GM18861 (cell line): ENCODE measurements around the gene THAP5.
"Not testable (repeated sequence)": the region's sequence is repeated elsewhere in the genome, so short reads cannot be mapped to it uniquely, and the experiment has no call there.

ENCODE experiments used
- ATAC-seq: cut with Tn5 transposase; IDR thresholded peaks from one replicate; pipeline ENCODE4 v1.9.1; 2021; ENCODE audit not compliant: unreplicated experiment

Gene THAP5

DNA sequence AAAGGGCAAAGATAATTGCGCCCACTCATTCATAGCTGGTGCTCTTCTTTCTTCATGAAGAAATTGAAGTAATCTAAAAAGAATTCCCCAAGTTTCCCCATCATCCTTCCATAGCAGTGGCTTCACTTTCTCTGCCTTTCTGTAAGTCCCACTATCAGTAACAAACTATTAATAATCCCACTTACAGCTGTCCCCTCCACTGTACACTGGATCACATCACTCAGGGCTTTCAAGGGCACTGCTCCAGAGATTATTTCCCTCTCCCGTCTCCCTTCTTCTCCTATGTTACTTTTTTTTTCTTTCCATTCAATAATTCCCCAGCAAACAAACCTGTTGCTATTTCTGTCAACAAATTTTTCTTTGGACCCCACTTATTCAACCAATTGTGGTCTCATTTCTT, 16.3 kb upstream of the THAP5 start:
- ATAC-seq: no peak

DNA sequence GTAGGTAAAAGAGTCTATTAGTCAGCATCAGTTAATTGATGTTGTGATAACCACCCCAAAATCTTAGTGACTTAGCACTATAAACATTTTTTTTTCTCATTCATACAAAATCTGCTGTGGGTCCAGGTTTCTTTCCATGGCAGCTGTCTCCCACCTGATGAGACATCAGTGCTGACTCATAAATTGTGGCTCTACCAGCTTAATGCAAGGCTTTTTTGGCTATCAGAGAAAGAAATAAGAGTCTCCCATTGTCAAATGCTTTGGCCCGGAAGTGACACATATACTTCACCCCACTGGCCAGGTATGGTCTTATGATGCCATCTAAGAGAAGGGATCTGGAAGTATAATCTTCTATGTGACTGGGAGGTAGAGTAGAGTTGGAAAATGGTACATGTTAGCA, 14.7 kb upstream of the THAP5 start:
- ATAC-seq: no peak

DNA sequence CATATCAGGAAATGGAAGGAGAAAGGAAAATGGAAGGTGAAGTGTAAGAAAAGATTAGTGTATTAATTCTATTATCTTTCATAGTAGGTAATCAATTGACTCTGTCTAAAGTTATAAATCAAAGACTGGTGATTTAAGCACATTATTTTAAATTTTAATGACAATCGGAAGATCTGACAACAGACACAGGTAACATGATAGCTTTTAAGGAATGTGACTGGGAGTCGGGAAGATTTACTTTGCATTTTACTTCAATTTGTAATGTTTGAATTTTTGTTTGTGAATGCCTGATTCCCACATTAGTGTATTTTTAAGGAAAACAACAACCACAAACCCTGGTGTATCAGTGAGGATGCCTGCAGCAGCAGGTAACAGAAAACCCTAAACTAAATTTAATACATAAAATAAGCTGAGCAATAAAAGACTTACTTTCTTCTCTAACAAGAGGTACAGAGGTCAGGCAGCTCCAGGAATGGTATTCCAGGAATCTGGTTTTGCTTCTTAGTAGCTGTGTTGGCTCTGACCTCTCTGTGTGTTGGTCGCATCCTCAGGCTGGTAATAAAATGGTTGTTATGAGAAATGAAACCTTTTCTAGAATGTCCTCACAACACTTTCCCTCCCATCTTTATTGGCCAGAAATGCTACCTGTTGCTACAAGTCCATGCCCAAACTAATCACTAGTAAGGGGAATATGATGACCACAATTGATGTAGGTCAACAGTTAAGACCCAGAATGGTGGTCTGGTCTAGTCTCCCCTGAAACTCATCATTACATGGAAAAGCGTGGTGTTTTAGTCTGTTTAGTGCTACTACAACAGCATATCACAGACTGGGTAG, 12.4 kb upstream of the THAP5 start:
- no peak for ATAC-seq

DNA sequence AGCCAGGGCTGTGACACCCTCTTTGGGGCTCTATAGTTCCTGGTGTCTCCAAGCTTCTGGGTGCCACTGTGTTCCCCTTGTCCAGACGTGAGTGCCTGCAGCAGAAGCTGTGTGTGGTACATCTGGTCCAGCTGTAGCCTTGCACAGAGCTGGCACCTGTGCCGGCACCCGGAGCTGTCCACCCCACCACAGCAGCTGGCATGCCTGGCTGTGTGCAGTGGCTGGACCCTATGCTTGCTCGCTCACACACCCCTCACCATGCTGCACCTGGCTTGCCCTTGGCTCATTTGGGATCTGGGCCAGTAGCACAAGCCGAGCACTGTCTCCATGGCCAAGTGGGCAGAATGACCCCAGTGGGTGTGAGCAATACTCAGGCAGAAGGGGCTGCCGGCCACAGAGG, 10.8 kb upstream of the THAP5 start:
- no peak for ATAC-seq

DNA sequence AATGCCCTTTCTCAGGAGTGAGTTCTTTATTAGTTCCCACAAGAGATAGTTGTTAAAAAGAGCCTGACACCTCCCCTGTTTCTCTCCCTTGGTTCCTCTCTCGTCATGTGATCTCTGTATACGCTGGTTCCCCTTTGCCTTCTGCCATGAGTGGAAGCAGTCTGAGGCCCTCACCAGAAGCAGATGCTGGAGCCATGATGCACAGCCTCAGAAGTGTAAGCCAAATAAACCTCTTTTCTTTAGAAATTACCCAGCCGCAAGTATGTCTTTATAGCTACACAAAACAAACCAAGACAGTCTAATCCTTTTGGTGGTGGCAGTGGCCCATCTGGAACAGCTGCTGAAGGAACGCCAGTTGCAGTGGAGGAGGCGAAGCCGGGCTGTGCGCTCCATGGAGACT, 9.4 kb upstream of the THAP5 start:
- no peak for ATAC-seq

DNA sequence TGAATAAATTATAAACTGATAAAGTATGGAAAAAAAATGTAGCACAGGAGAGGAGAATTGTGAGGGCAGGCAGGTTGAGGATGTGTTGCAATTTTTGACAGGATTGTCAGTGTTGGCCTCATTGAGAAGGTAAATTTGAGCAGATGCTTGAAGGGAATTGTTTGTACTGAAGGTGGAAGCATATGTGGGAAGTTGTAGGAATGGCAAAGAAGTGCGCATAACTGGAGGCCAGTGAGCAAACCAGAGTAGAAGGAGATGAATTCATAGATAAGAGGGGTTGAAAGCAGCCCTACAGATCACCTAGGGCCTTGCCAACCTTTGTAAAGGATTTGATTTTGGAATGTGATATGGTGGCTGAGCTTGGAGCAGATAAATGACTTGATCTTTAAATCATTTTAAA, 6.6 kb upstream of the THAP5 start:
- ATAC-seq: no peak

DNA sequence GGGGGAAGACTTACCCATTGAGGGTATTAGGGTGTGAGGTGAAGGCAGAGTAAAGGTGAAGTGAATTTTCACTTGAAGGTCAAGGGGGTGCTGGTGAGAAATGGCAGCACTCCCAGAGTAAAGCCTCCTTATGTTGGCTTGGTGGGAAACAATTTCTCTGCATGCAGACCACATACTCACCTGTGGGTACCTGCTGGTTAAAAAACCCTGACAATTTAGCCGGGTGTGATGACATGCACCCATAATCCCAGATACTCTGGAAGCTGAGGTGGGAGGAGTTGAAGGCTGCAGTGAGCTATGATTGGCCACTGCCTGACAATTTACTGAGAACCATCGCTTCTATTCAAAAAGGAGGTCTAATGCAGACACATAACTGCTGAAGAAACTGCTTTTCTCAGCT, 5.7 kb upstream of the THAP5 start:
- ATAC-seq: no peak

DNA sequence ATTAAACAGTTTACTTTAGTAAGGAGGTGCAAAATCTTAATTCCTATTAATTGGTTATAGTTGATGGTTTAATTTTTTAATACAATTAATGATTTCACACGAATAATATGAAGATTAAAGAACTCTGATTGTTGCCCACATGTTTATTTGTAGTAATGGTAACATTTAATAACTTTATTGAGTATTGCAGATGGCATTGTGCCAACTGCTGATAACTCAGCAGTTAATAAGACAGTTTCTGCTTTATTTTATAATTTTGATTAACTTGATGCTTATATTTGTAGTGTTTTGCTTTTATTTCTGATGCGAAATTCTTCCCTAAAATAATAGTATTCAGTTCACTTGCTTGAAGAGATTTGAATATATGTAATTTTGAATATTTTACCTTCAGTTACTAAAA, 3.0 kb upstream of the THAP5 start:
- ATAC-seq: no peak

DNA sequence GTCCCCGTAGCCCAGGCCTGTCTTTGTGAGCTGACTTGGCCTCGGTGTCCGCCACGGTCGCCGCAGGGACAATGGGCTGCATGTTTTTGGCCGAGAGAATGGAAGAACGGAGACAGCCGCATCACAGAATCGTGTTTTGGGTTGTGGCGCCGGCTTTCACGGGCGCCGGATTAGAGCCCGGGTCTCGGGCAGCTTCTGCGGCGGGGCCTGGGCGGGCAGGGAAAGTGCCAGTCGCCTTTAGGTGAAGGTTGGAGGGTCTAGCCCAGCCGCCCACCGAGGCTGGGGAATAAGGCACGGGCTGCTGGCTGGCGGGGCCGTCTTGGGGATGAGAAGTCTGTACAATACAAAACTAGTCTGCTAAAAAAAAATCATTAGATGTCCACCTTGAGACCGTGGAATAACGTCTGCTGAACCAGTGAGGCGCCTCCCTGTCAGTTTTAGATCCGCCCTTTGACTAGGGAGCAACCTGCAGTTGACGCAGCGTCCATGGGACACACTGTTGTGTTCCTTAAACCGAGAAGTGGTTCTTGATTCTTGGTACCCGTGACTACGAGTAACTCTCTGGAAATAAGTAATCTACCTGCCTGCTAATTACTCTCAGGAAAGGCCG, 745 bp upstream of the THAP5 start:
- peak; percentile 11 for ATAC-seq

DNA sequence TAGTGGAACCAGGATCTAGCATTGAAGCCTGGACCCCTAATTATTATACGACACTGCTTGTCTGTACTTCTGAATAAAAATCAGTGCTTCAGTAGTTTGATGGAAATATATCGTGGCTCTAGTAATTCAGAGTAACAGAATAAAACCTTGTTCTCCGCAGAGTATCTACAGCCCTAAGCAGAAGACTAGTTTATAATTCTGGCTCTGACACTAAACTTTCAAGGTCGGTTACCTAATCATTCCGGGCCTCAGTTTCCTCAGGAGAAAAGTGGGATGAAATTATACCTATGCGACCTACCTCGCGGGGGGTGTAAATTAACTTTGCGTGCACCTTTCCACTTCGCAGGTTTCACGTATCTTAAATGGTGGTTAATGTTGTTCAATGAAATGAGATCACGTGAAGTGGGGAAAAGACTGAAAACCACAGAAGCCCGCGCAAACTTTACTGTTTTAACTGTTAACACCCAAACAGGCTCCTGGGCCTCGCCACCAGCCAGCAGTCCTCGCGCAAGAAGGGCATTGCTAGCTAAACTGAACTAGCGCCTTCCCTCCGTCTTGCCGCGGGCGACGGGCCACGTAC, 615 bp downstream of the THAP5 start:
- ATAC-seq: no peak

DNA sequence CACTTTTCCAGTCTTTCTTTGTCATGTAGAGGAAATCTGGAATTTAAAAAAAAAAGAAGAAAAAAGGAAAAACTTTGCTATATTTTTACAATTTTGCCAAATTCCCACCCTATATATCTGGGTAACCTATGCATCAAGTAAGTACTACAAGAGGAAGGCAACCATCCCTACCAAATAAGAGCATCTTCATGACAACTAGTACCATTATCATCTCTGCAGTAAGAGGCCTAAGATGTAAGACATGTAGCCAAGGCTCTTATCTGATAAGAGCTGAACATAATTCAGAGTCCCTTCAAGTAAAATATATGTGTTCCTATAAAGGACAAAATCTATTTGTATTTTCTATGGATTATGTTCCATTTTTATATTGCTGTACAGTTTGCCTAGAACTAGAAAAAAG, 3.5 kb downstream of the THAP5 start:
- ATAC-seq: no peak

DNA sequence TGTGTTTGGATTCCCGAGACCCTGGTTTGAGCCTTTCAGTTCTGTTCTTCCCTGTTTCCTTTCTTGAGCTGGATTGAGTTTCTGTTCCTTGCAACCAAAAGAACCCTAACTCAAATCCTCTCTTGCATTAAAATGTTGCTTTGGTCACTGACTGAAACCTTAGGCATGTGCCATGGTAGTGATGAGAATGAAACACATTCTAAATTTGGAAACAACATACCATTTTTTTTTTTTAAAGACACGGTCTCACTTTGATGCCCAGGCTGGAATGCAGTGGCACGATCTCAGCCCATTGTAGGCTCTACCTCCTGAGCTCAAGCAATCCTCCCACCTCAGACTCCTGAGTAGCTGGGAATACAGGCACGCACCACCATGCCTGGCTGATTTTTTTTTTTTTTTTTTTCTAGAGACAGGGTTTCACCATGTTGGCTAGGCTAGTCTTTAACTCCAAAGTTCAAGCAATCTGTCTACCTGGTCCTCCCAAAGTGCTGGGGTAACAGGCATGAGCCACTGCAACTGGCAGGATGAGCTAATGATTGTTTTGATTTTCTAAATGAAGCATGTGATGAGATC, 8.4 kb downstream of the THAP5 start:
- no peak for ATAC-seq

DNA sequence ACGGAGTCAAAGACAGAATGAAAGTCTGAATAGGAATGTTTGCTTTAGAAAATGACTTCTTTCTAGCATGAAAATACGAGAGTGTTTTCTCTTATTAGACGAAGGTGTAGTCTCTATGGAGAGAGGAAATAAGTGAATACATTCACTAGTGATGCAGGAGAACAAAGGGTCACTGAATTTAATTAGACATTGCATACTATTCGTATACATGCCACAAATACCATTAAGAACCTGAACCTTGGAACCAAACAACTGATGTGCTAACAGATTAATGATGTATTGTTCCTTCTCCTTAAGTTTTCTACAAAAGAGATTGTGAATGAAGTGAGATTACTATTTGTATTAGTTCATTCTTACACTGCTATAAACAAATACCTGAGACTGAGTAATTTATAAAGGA, 10.3 kb downstream of the THAP5 start:
- no peak for ATAC-seq

DNA sequence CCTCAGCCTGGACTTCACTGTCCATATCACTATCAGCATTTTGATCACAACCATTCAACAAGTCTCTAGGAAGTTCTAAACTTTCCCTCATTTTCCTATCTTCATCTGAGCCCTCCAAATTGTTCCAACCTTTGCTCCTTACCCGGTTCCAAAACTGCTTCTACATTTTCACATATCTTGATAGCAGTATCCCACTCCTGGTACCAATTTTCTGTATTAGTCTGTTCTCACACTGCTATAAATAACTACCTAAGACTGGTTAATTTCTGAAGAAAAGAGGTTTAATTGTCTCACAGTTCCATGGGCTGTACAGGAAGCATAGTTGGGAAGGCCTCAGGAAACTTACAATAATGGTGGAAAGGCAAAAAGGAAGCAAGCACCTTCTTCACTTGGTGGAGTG, 11.9 kb downstream of the THAP5 start:
- ATAC-seq: no peak

DNA sequence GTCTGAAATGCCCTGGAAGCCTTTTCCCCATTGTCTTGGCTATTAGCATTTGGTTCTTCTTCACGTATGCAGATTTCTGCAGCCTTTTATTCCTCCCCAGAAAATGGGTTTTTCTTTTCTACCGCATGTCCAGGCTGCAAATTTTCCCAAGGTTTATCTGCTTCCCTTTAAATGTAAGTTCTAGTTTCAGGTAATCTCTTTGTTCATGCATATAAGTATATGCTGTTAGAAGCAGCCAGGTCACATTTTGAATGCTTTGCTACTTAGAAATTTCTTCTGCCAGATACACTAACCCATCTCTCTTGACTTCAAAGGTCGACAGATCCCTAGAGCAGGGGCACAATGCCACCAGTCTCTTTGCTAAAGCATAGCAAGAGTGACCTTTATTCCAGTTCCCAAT, 12.3 kb downstream of the THAP5 start:
- ATAC-seq: no peak

DNA sequence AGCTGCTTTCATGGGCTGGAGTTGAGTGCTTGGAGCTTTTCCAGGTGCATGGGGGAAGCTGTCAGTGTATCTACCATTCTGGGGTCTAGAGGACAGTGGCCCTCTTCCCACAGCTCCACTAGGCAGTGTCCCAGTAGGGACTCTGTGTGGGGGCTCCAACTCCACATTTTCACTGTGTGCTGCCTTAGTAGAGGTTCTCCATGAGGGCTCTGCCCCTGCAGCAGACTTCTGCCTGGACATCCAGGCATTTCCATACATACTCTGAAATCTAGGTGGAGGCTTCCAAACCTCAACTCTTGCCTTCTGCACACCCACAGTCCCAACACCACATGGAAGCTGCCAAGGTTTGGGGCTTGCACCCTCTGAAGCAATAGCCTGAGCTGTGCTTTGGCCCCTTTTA, 12.8 kb downstream of the THAP5 start:
- ATAC-seq: not testable (repeated sequence)

DNA sequence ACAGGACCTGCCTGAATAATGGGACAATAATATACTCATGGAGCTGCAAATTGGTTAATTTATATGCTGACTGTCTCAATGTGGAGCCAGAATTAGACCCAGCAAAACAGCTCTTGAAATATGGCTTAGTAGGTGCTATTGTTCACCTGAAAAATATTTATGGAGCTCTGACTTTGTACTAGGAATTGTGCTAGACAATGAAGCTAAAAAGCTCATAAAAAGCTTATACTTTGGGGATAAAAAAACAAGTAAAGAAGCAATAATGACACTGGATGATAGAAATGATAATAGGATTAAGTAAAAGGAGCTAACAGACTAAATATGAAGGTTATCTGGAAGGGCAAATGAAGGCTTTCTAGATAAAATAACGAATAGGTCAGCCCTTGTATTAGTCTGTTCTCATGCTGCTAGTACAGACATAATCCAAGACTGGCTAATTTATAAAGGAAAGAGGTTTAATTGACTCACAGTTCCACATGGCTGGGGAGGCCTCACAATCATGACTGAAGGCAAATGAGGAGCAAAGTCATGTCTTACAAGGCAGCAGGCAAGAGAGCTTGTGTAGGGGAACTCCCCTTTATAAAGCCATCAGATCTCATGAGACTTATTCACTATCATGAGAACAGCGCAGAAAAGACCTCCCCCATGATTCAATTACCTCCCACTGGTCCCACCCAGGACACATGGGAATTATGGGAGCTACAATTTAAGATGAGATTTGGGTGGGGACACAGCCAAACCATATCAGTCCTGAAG, 21.2 kb downstream of the THAP5 start:
- ATAC-seq: not testable (repeated sequence)

DNA sequence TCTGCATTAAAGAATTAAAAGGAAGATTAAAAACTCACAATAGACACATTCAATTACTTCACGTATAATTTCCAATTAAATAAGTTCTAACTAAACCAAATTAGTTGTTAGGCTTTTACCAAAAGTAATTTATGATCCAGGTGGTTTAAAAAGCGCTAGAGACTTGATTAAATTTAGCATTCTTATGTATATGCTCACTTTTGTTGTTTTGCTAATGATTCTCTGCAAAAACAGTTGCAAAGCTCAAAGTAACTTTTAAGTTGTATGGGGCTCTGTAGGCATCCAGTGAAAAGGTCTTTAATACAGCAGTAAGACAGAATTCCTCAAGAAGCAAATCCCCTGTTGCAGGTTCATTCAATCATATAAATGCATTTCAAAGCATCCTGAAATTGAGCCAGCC, 28.0 kb downstream of the THAP5 start:
- no peak for ATAC-seq

DNA sequence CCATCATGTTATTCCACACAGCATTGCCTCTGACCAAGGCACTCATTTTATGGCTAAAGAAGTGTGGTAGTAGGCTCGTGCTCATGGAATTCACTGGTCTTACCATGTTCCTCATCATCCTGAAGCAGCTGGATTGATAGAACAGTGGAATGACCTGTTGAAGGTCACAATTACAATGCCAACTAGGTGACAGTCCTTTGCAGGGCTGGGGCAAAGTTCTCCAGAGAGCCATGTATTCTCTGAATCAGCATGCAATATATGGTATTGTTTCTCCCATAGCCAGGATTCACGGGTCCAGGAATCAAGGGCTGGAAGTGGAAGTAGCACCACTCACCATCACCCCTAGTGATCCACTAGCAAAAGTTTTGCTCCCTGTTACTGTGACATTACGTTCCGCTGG, 30.8 kb downstream of the THAP5 start:
- not testable (repeated sequence) for ATAC-seq

DNA sequence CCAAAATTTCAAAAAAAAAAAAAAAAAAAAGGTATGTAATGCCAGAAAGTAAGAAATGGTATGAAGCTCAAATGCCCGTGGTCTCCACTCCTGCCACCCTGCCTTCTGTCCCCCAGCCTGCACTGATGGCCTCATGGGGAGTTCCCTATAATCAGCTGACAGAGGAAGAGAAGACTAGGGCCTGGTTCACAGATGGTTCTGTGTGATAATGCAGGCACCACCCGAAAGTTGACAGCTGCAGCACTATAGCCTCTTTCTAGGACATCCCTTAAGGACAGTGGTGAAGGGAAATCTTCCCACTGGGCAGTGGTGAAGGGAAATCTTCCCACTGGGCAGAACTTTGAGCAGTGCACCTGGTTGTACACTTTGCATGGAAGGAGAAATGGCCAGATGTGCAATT, 31.3 kb downstream of the THAP5 start:
- not testable (repeated sequence) for ATAC-seq

DNA sequence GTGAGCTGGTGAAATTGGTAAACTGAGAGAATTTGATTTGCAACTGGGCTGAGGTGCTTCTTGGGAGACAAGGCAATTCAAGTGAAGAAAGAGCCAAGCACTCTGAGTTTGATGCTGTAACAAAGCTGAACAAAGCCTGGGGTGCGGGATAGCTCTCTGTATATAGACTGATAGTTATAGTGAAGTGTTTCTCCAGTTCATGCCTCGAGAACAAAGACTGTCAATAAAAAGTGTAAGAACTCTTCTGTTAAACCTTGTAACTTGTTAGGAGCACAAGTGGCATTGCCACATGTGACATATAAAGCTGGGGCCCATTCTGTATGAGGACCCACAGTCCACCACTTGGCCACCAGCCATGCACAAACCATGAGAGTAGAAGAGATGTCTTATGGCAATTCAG, 32.3 kb downstream of the THAP5 start:
- no peak for ATAC-seq
